Uterus (tissue), 2 donors: ENCODE measurements around the gene KCNIP2.

Experiments
- CTCF ChIP-seq, 4 experiments: fragments of 200-600 bp in 2 of 4; fragments of 450-650 bp in 2 of 4; sonication (generic) in 2 of 4; IDR thresholded peaks; one replicate each; pipeline ENCODE4 v1.5.1; 2016 to 2019; ENCODE audit warnings: antibody characterized with exemption in 4 of 4, mild to moderate bottlenecking in 2 of 4, moderate library complexity in 1 of 4
- POLR2A ChIP-seq, 2 donors: fragments of 450-650 bp; IDR thresholded peaks; one replicate each; pipeline ENCODE4 v1.6.1; 2016; ENCODE audit warnings: antibody characterized with exemption in 2 of 2, mild to moderate bottlenecking in 1 of 2, moderate library complexity in 1 of 2

DNA sequence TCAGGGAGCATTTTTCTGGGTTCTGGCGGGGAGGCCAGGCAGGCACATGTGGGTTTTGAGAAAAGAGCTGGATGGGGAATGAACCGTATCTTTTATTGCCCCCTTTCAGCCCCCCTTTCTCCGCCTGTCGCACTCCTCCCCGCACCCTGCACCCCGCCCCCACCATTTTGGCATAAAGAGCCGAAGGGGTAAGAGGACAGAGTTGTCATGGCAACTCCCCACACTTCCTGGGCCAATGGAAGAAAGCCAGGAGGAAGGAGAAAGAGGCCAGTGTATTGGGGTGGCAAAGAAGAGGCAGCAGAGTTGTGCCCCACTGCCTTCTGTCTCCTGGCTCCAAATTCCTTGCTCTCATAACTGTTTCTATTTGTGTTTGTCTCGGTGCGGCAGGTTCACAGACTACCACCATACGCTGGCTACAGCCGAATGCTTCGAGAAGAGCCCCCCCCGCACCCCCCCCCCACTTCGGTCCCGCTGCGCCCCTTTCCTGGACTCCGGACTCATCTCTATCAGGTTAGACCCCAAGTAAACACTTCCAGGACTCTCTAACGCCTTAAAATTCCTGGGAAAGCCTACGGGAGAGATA, 3.4 kb downstream of the KCNIP2 start:
- TF ChIP-seq POLR2A (IDR thresholded peaks at IDR 0.05) = no peak
- no peak for TF ChIP-seq CTCF (IDR thresholded peaks at IDR 0.05)
